HG02798 (cell line): ENCODE results near the gene IRF2BP2.
A peak's percentile ranks its signal among the peaks of the same experiment; 100 is the strongest.

Experiments used
- ATAC-seq: cut with Tn5 transposase; IDR thresholded peaks from one replicate; pipeline ENCODE4 v1.9.1; 2021; ENCODE audit warnings: mild to moderate bottlenecking; ENCODE audit not compliant: unreplicated experiment, poor library complexity

The IRF2BP2 gene

DNA sequence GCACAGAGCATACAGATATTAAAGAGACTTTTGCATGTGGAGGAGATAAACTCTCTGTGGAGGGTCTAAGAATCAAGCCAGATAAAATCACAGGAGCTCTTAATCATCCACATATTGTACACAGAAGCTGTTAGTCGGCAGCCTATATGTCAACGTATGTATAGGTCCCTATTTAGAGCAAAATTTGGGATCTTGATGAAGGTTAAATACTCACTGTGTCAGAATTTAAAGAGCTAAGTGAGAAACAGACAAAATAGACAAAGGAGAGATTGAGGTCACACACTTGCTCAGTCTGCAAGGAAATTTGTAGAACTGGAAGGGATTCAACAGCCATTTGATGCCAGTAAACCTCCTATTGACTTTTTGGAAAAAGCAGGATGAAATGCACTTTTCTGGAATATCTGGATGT is 4.1 kb upstream of the IRF2BP2 start:
- ATAC-seq: no peak

- ATAC-seq: no peak
Observed at GRCh38 chr1:234613128-234613875, 3.3 kb upstream of the IRF2BP2 start.

DNA sequence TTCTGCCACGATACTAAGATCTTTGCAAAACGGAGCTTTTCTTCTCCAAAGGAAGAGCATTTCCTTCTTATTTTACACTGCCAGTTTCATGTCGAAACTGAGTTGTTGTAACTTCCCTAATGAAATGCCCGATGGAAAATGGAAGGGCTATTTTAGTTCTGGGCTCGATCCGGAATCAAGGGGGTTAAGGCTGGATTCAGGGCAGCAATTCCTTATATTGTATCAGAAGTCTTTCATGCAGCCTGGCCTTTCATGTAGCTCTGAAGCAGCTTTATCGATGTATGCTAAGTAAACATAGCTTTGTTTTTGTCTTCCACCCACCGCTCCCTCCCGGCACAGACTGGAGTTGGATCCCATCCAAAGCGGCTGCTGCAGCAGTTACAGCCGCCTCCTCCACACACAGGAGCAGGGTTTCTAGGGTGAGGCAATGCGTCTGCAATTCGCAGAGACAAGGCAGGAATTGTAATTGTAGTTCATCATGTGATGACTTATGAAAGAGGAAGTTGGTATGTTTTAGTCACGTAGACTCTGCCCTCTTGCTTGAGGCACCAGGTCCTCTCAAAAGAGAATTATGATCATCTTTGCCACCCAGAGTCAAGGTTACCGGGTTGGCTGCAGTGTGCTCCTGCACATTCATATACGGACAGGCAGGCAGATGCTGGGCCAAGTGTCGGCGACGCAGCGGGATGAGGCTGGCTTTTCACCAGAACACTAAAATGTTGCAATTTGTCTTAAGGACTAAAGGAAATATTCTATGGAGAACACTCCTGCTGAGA is 2.6 kb upstream of the IRF2BP2 start:
- peak; percentile 26 for ATAC-seq

GRCh38 chr1:234611847-234612351 is 1.9 kb upstream of the IRF2BP2 start:
- ATAC-seq: no peak

DNA sequence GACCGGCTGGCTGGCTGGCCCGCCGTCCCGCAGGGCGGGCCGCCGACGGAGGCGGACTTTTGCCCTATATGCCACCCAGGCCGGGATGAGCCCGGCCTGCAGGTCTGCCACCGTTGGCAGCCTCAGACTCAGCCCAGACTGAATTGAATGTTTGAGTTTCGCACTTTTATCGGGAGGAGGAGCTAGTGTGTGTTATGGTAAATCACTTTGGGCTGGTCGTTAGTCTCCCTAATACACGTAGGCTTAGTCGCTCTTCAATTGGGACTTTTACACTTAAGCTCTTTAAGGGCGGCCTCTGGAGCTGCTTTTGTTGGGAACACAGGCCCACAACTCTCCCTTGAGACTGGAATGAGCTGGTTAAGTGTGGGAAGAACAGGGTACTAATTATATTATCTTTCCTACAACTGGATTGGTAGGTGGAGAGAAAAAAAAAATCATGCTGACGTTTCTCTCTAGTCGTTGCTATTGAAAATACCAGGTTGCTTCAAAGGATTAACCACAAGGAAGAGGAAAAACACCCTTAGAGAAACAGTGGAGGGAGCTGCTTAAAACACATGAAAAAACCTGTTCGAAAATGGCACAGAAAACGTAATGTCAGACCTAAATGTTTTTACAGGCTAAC is 1.4 kb upstream of the IRF2BP2 start:
- ATAC-seq: peak; percentile 19

DNA sequence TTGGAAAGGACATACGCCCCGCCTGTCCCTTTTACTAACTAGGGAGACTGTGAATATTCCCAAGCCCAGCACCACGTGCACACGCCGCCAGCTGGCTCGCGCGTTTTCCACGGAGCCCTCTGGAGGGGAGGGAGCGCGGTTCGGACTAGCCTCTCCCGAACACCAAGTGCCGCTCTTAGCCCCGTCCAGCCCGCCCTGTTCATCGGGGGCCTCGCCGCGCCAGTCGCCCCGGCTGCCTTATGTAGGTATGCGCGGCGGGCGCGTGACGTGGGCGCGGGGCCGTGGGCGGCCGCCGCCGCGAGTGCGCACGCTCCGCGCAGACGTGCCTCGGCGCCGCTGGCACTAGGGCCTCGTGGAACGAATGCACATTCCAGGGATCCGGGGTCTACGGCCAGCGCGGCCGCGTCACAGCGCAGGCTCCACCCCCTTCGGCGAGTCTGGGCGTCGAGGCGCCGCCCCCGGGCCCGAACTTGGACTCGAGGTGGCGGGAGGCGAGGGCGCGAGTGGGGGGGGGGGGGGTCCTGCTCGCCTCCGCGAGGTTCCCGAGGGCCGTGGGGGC is 767 bp upstream of the IRF2BP2 start:
- peak; percentile 62 for ATAC-seq

- ATAC-seq: no peak
Observed at GRCh38 chr1:234609691-234610042, 311 bp downstream of the IRF2BP2 start.

- no peak for ATAC-seq
Observed at GRCh38 chr1:234608911-234609690, 877 bp downstream of the IRF2BP2 start.

DNA sequence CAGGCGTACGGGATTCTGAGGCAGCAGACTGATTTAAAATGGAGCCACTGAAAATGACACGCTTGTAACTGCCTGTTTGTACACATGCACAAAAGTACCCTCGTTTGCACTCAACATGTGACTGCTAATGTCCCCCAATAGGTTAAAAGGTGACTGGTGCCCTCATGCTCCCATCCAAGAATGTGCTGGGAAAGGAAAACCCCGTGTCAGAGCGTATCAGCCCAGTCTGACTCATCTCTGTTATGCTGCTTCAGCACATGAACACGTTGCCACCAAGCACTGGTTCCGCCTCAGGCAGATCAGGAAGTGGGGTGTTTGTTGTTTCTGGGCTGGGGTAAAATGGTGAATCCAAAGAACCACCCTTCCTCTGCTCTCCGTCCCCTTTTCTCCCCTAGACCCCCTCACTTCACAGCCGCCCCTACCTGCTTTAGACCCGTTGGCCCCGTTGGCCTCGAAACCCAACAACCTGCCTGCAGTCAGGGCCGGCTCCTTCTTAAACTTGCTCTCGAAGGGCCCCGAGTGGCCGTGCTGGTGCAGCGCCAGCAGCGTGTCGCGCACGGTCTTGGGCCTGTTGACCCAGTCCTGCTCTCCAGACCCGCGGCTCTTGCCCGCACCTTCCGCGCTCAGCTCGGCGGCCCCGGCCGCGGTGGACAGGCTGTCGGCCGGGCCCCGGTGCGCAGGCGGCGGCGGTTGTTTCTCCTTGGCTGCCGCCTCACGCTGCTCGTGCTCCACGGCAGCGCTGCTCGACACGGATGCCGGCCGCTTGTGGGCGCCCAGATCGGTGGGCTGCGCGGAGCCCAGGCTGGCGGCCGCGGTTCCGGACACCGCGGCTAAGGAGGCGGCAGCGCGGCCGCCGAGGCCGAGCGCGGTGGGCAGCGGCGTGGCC is 1.7 kb downstream of the IRF2BP2 start:
- peak; percentile 16 for ATAC-seq

- no peak for ATAC-seq
Observed at GRCh38 chr1:234607109-234608024, 2.6 kb downstream of the IRF2BP2 start.

- no peak for ATAC-seq
Observed at GRCh38 chr1:234606784-234607108, 3.2 kb downstream of the IRF2BP2 start.

DNA sequence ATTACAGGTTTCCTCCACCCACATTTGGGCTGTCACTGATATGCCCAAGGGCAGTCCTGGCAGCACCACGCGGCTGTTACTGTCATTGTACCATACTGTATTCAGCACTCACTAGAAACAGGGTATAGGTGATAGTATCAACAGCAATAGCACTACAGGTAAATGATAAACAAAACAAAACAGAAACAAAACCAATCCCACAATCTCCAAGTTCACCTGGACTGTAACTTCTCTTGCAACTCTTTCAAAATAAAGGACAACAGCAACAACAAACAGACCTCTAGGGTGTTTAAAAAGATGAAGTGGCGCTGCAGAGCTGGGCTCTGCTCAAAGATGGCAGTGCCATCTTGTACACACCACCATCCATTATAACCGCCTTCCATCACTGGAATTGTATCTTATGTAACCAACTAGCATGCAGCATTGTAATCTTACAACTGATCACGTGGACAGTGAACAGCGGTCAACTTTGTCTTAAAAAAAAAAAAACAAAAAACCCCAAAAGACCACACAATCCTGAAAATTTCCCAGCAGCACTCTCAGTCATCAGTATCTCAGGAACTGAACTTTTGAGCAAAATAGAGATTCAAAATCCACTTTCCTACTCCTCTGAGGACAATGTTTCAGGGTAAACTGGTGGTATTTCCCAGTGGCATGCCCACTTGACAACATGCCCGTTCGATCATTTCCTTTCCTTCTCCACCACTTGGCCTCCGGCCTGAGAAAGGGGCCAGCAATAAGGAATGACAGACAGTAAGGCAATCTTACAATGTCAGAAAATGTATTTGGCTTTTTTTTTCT is 3.8 kb downstream of the IRF2BP2 start:
- no peak for ATAC-seq

DNA sequence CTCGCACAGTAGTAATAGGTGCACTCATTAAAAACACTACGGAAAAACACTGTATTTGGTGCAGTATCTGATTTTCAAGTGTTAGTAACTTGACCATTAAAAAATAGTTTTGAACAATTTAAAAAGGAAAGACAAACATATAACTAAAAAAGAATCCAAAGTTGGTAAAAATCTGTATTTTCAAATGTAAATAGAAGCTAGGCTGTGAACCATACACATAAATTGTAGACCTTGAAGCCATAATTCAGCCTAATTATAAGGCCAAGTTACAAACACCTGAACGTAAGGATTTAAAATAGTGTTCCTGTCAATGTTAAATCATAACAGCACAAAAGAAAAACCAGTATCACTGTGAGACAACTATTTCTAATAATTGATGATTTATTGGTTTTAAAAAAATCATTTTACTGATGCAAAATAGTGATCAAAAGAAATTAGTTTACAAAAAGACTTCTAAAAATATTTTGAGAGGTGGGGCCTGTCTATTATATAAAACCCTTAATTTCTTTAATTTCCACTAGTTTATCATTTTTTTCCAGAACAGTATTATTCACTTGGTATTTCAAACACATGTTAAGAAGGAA is 4.5 kb downstream of the IRF2BP2 start:
- no peak for ATAC-seq

DNA sequence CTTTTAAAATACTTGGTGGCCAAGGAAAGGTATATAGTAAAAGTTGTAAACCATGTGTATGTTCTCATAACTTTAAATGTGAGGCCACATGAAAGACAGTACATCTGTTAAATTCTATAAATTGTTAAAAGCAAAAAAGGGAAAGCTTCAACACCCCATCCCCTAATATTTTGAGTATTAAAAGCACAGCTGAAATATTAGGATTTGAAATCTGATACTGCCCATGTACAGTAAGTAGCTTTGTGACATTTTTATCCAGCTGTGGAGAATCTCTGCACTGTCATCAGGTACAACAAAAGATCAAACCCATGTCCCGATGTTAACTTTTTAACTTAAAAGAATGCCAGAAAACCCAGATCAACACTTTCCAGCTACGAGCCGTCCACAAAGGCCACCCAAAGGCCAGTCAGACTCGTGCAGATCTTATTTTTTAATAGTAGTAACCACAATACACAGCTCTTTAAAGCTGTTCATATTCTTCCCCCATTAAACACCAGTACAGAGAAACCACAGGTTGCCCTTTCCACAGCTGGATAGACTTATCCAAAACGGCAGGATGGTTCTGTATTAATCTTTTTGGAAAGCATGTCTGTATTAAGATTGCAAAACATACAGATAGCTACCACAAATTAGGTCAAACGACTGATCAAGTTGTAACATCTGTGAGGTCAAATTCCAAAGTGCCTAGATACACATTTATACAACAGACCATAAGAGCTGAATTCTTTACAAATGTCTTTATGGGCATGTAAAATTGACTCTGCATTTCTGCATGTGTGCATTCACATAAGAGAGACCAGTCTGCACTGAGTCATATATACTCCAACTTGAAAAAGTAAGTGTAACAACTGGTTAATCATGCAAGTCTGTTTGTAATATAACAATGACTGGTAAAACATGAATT is 5.2 kb downstream of the IRF2BP2 start:
- no peak for ATAC-seq

GRCh38 chr1:234603221-234604204 is 6.5 kb downstream of the IRF2BP2 start:
- ATAC-seq: no peak
